ENCODE measurements around the gene NR0B1.

Gene NR0B1

GRCh38 chrX:30262763-30263162 lies 46.4 kb downstream of the NR0B1 start:
- no peak for DNase-seq

- no peak for DNase-seq
These were observed 48.2 kb downstream of the NR0B1 start for GRCh38 chrX:30261012-30261411.

GRCh38 chrX:30259927-30260326 lies 49.3 kb downstream of the NR0B1 start:
- DNase-seq, result no peak
